ENCODE results near the gene SIX1.

SIX1 gene

GRCh38 chr14:60648934-60649874 lies at the start of gene SIX1:
Gene SIX1, minus strand, starts transcription at chr14:60649477. Its CDS starts 288 bp downstream, at chr14:60649189.
- H3K36me3 Mint-ChIP-seq (ENCODE audit: low read depth): peaks cover 39% of the 10 kb centered on the region
- H3K4me1 Mint-ChIP-seq: peaks cover 63% of the 10 kb centered on the region
- peak; percentile 85 for DNase-seq
- peak within 1 kb of the TSS; percentile 97 for H3K27ac Mint-ChIP-seq
- H3K4me3 Mint-ChIP-seq: peak within 1 kb of the TSS; percentile 97
- H3K9me3 Mint-ChIP-seq: no peaks in the 10 kb centered on the region
- peaks cover 71% of the 10 kb centered on the region for H3K27me3 Mint-ChIP-seq (ENCODE audit: low read depth, poor library complexity)
- no peak for TF ChIP-seq CTCF (IDR thresholded peaks at IDR 0.05)

GRCh38 chr14:60695327-60695726 lies 46.0 kb upstream of the SIX1 start:
- Mint-ChIP-seq H3K4me1 (no peaks in the 10 kb centered on the region), H3K27me3 (ENCODE audit: low read depth, poor library complexity) (peaks cover 2% of the 10 kb centered on the region), H3K27ac (no peak overlapping the region), H3K9me3 (peaks cover 35% of the 10 kb centered on the region), H3K36me3 (ENCODE audit: low read depth) (peaks cover 14% of the 10 kb centered on the region), H3K4me3 (no peak overlapping the region)
- TF ChIP-seq CTCF (IDR thresholded peaks at IDR 0.05): no peak
- DNase-seq: no peak

- DNase-seq: no peak
- H3K27ac Mint-ChIP-seq: no peak overlapping the region
Measured at GRCh38 chr14:60691383-60692113, 42.3 kb upstream of the SIX1 start.

DNA sequence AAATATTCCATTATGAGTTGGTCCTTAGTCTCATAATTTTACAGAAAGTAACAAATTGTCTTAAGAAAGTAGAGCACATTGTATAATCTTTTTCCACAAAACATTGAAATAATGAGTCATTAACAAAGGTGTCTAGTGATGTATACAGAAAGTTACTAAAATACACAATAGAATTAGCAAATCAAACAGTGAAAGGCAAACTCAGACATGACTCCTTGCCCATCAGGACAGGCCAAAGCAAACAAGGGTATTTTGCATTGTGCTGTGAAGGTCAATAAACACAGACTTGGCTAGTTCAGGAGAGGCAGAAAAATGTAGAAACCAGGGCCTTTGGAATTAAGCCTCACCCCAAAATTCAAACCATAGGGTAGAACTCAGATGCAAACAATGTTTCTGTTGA lies 37.6 kb upstream of the SIX1 start:
- Mint-ChIP-seq H3K27me3 (ENCODE audit: low read depth, poor library complexity) (no peaks in the 10 kb centered on the region), H3K4me3 (no peak overlapping the region), H3K36me3 (ENCODE audit: low read depth) (peaks cover 5% of the 10 kb centered on the region), H3K9me3 (peaks cover 15% of the 10 kb centered on the region), H3K27ac (no peak overlapping the region), H3K4me1 (peaks cover 16% of the 10 kb centered on the region)
- TF ChIP-seq CTCF (IDR thresholded peaks at IDR 0.05): no peak
- DNase-seq: no peak

More at GRCh38 chr14:60691383-60692113, 42.3 kb upstream of the SIX1 start:
- Mint-ChIP-seq H3K4me1 (peaks cover 13% of the 10 kb centered on the region), H3K9me3 (peaks cover 4% of the 10 kb centered on the region), H3K36me3 (ENCODE audit: low read depth) (no peaks in the 10 kb centered on the region), H3K27me3 (ENCODE audit: low read depth, poor library complexity) (peaks cover 2% of the 10 kb centered on the region), H3K4me3 (no peak overlapping the region)
- TF ChIP-seq CTCF (IDR thresholded peaks at IDR 0.05): no peak

- Mint-ChIP-seq H3K36me3 (ENCODE audit: low read depth) (peaks cover 5% of the 10 kb centered on the region), H3K27ac (no peak overlapping the region), H3K4me3 (no peak overlapping the region), H3K27me3 (ENCODE audit: low read depth, poor library complexity) (no peaks in the 10 kb centered on the region), H3K4me1 (peaks cover 16% of the 10 kb centered on the region), H3K9me3 (peaks cover 19% of the 10 kb centered on the region)
- DNase-seq: no peak
- no peak for TF ChIP-seq CTCF (IDR thresholded peaks at IDR 0.05)
Measured at GRCh38 chr14:60684203-60684602, 34.9 kb upstream of the SIX1 start.
